SK-N-SH treated with all-trans-retinoic acid at 6 μM for 48 hours (cell line): ENCODE results near the gene FOXQ1.

Experiments used
- ATAC-seq: fragments of 200-7000 bp; cut with Tn5 transposase; 3 replicates; pipeline ENCODE4 v1.9.1; 2020; ENCODE audit warnings: mild to moderate bottlenecking, moderate library complexity
- ARNTL ChIP-seq: fragments of 450-650 bp; formaldehyde crosslinking; IDR thresholded peaks from 2 replicates; pipeline ENCODE4 v1.5.0; 2020; ENCODE audit warnings: low read depth, mild to moderate bottlenecking, moderate library complexity, borderline replicate concordance
- BACH2 ChIP-seq: fragments of 250-450 bp; sonication (Bioruptor Pico); IDR thresholded peaks from 2 replicates; pipeline ENCODE4 v1.9.0; 2021; ENCODE audit warnings: mild to moderate bottlenecking, borderline replicate concordance
- CSDC2 ChIP-seq: fragments of 250-450 bp; sonication (Bioruptor Pico); IDR thresholded peaks from 2 replicates; pipeline ENCODE4 v1.5.0; 2020; ENCODE audit warnings: mild to moderate bottlenecking, moderate library complexity
- ESRRG ChIP-seq: fragments of 250-450 bp; sonication (Bioruptor Pico); IDR thresholded peaks from 2 replicates; pipeline ENCODE4 v1.6.1; 2021; ENCODE audit warnings: mild to moderate bottlenecking
- ISL1 ChIP-seq: fragments of 250-450 bp; sonication (Bioruptor Pico); IDR thresholded peaks from 2 replicates; pipeline ENCODE4 v2.1.2; 2022; ENCODE audit warnings: mild to moderate bottlenecking, moderate library complexity
- OSR1 ChIP-seq: fragments of 250-450 bp; sonication (Bioruptor Pico); IDR thresholded peaks from 2 replicates; pipeline ENCODE4 v1.8.0; 2022; ENCODE audit warnings: moderate library complexity, mild to moderate bottlenecking, inconsistent platforms
- PPARA ChIP-seq: fragments of 250-450 bp; sonication (Bioruptor Pico); IDR thresholded peaks from 2 replicates; pipeline ENCODE4 v1.5.0; 2020; ENCODE audit warnings: mild to moderate bottlenecking, borderline replicate concordance
- RARB ChIP-seq: fragments of 250-450 bp; sonication (Bioruptor Pico); IDR thresholded peaks from 2 replicates; pipeline ENCODE4 v1.8.0; 2021; ENCODE audit warnings: mild to moderate bottlenecking, moderate library complexity
- SNAI2 ChIP-seq: fragments of 250-450 bp; sonication (Bioruptor Pico); IDR thresholded peaks from 2 replicates; pipeline ENCODE4 v1.5.0; 2020; ENCODE audit warnings: mild to moderate bottlenecking, moderate library complexity
- TCF4 ChIP-seq: fragments of 250-450 bp; sonication (Bioruptor Pico); IDR thresholded peaks from 2 replicates; pipeline ENCODE4 v1.8.0; 2021; ENCODE audit warnings: mild to moderate bottlenecking, moderate library complexity, borderline replicate concordance
- TOX ChIP-seq: fragments of 250-450 bp; sonication (Bioruptor Pico); IDR thresholded peaks from 2 replicates; pipeline ENCODE4 v1.8.0; 2021; ENCODE audit warnings: mild to moderate bottlenecking, moderate library complexity, borderline replicate concordance
- ZC3H10 ChIP-seq: fragments of 250-450 bp; sonication (Bioruptor Pico); IDR thresholded peaks from 2 replicates; pipeline ENCODE4 v1.5.1; 2021; ENCODE audit warnings: mild to moderate bottlenecking, moderate library complexity
- ZFP3 ChIP-seq: fragments of 250-450 bp; sonication (Bioruptor Pico); IDR thresholded peaks from 2 replicates; pipeline ENCODE4 v1.5.0; 2020; ENCODE audit warnings: mild to moderate bottlenecking, moderate library complexity
- ZFP30 ChIP-seq: fragments of 450-650 bp; formaldehyde crosslinking; IDR thresholded peaks from 2 replicates; pipeline ENCODE4 v1.5.0; 2022; ENCODE audit warnings: mild to moderate bottlenecking, moderate library complexity
- ZNF565 ChIP-seq: fragments of 450-650 bp; formaldehyde crosslinking; conservative IDR thresholded peaks from 2 replicates; pipeline ENCODE4 v1.5.0; 2020; ENCODE audit warnings: low read depth, mild to moderate bottlenecking, moderate library complexity
- TF ChIP-seq, protein P1 (sequence below): fragments of 250-450 bp; sonication (Bioruptor Pico); IDR thresholded peaks from 2 replicates; pipeline ENCODE4 v1.5.0; 2020; ENCODE audit warnings: mild to moderate bottlenecking, moderate library complexity
- TF ChIP-seq, protein P2 (sequence below): fragments of 250-450 bp; sonication (Bioruptor Pico); IDR thresholded peaks from 2 replicates; pipeline ENCODE4 v1.5.1; 2021; ENCODE audit warnings: mild to moderate bottlenecking, moderate library complexity
- TF ChIP-seq, protein P3 (sequence below): fragments of 250-450 bp; sonication (Bioruptor Pico); IDR thresholded peaks from 2 replicates; pipeline ENCODE4 v1.8.0; 2021; ENCODE audit warnings: low read depth, mild to moderate bottlenecking, moderate library complexity, borderline replicate concordance
- TF ChIP-seq, protein P4 (sequence below): fragments of 250-450 bp; sonication (Bioruptor Pico); IDR thresholded peaks from 2 replicates; pipeline ENCODE4 v1.8.0; 2020; ENCODE audit warnings: mild to moderate bottlenecking, moderate library complexity, borderline replicate concordance
- TF ChIP-seq, protein P5 (sequence below): fragments of 250-450 bp; sonication (Bioruptor Pico); IDR thresholded peaks from 2 replicates; pipeline ENCODE4 v1.5.1; 2020; ENCODE audit warnings: low read depth, mild to moderate bottlenecking, moderate library complexity

The FOXQ1 gene

DNA sequence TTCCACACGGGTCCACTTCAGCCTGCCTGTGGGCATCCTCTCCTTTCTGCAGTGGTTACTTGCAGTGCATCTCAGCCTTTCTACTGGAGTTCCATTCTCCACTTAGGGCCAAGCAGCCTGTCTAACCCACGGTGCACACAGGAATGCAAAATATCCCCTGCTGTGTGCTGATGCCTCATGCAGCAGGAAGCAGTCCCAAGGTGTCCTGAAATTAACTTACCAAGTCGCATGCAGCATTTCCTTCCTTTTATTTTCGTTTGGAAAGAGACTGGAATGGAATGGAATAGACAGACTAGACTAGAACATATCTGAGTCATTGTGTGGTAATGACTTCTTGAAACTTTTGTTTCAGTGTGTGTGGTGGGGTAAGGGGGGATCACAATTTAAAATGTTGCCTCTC is 25.9 kb upstream of the FOXQ1 start:
- ATAC-seq: no peak
- no peak for TF ChIP-seq ZC3H10 (CRISPR knock-in tag)
- TF ChIP-seq, protein P1, sequence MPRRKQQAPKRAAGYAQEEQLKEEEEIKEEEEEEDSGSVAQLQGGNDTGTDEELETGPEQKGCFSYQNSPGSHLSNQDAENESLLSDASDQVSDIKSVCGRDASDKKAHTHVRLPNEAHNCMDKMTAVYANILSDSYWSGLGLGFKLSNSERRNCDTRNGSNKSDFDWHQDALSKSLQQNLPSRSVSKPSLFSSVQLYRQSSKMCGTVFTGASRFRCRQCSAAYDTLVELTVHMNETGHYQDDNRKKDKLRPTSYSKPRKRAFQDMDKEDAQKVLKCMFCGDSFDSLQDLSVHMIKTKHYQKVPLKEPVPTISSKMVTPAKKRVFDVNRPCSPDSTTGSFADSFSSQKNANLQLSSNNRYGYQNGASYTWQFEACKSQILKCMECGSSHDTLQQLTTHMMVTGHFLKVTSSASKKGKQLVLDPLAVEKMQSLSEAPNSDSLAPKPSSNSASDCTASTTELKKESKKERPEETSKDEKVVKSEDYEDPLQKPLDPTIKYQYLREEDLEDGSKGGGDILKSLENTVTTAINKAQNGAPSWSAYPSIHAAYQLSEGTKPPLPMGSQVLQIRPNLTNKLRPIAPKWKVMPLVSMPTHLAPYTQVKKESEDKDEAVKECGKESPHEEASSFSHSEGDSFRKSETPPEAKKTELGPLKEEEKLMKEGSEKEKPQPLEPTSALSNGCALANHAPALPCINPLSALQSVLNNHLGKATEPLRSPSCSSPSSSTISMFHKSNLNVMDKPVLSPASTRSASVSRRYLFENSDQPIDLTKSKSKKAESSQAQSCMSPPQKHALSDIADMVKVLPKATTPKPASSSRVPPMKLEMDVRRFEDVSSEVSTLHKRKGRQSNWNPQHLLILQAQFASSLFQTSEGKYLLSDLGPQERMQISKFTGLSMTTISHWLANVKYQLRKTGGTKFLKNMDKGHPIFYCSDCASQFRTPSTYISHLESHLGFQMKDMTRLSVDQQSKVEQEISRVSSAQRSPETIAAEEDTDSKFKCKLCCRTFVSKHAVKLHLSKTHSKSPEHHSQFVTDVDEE: no peak
- TF ChIP-seq ZFP3: no peak
- TF ChIP-seq, protein P2, sequence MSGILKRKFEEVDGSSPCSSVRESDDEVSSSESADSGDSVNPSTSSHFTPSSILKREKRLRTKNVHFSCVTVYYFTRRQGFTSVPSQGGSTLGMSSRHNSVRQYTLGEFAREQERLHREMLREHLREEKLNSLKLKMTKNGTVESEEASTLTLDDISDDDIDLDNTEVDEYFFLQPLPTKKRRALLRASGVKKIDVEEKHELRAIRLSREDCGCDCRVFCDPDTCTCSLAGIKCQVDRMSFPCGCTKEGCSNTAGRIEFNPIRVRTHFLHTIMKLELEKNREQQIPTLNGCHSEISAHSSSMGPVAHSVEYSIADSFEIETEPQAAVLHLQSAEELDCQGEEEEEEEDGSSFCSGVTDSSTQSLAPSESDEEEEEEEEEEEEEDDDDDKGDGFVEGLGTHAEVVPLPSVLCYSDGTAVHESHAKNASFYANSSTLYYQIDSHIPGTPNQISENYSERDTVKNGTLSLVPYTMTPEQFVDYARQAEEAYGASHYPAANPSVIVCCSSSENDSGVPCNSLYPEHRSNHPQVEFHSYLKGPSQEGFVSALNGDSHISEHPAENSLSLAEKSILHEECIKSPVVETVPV (CRISPR knock-in tag): no peak

DNA sequence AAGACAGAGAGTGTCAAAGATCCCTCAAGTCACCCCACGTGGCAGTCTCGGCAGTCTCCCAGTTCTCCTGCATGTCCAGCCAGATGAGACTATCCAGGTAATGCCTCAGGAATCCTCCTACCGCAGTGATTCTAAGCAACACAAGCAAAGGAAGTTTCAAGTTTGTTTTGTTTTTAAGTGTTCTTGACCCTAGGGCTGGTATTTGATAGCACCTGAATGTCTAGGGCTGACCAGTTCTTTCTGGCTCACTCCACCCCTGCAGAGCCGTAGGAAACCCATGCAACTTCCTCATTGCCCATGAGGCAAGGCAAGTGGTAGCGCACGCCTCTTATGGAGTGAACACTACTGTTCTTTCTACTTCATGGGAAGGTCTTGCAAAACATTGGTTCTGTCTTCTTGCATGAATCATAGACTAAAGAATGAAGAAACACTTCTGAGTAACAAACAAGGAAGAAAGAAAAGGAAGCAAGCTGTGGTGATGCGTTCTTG is 24.8 kb upstream of the FOXQ1 start:
- TF ChIP-seq, protein P3, sequence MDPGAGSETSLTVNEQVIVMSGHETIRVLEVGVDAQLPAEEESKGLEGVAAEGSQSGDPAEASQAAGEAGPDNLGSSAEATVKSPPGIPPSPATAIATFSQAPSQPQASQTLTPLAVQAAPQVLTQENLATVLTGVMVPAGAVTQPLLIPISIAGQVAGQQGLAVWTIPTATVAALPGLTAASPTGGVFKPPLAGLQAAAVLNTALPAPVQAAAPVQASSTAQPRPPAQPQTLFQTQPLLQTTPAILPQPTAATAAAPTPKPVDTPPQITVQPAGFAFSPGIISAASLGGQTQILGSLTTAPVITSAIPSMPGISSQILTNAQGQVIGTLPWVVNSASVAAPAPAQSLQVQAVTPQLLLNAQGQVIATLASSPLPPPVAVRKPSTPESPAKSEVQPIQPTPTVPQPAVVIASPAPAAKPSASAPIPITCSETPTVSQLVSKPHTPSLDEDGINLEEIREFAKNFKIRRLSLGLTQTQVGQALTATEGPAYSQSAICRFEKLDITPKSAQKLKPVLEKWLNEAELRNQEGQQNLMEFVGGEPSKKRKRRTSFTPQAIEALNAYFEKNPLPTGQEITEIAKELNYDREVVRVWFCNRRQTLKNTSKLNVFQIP (CRISPR knock-in tag): no peak
- TF ChIP-seq TCF4 (no peak), SNAI2 (CRISPR knock-in tag) (no peak), ESRRG (CRISPR knock-in tag) (no peak), ISL1 (CRISPR knock-in tag) (no peak), ARNTL (CRISPR knock-in tag) (no peak), RARB (CRISPR knock-in tag) (no peak), ZC3H10 (CRISPR knock-in tag) (no peak)
- TF ChIP-seq, all 23 proteins: peak for 0

DNA sequence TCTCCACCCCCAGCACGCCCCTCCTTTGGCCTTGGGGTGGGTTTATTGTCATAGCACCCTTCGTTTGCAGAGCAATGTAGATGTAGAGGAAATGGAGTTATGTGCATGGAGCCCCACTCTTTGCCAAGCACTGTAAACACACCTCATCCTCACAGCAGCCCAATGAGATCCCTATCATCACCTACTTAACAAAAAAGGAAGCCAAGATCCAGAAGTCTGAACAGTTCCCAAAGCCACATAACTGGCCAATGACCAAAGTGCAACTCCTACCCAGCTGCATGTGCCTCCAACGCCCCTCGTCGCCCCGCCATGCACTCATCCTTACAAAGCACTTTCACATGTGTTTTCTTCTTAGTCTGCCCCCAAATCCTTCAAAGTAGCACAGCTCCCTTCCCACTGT is 21.8 kb upstream of the FOXQ1 start:
- ATAC-seq: no peak
- TF ChIP-seq TOX (CRISPR knock-in tag): no peak
- no peak for TF ChIP-seq PPARA (CRISPR knock-in tag)
- TF ChIP-seq BACH2: no peak
- TF ChIP-seq, protein P3 (CRISPR knock-in tag): no peak
- TF ChIP-seq CSDC2 (CRISPR knock-in tag): no peak

More for the DNA sequence above, 24.8 kb upstream of the FOXQ1 start:
- ATAC-seq: no peak

DNA sequence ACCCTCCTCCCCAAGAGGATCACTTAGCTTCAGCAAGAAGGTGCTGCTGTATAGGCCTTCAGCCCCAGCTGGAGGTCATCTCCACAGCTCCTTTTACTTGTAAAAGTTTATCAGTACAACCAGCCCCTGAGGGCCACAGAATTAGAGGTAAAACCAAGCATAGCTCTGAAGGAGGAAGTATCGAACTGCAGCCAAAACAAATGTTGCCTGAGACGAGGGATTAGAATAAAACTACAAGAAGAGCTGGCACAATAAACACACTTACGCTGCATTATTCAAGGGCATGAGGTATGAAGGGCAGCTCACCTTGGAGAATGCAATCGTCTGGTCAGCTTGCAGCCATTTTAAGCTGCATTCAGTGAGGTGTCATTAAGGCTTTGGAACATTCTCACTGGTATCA is 21.1 kb upstream of the FOXQ1 start:
- no peak for ATAC-seq
- TF ChIP-seq ZNF565 (CRISPR knock-in tag) (no peak), RARB (CRISPR knock-in tag) (no peak), TOX (CRISPR knock-in tag) (no peak), PPARA (CRISPR knock-in tag) (no peak), SNAI2 (CRISPR knock-in tag) (no peak), ZFP30 (CRISPR knock-in tag) (no peak), ARNTL (CRISPR knock-in tag) (no peak), BACH2 (no peak), ISL1 (CRISPR knock-in tag) (no peak), TCF4 (no peak), ZC3H10 (CRISPR knock-in tag) (no peak), OSR1 (CRISPR knock-in tag) (no peak), ZFP3 (no peak)
- TF ChIP-seq, protein P4, sequence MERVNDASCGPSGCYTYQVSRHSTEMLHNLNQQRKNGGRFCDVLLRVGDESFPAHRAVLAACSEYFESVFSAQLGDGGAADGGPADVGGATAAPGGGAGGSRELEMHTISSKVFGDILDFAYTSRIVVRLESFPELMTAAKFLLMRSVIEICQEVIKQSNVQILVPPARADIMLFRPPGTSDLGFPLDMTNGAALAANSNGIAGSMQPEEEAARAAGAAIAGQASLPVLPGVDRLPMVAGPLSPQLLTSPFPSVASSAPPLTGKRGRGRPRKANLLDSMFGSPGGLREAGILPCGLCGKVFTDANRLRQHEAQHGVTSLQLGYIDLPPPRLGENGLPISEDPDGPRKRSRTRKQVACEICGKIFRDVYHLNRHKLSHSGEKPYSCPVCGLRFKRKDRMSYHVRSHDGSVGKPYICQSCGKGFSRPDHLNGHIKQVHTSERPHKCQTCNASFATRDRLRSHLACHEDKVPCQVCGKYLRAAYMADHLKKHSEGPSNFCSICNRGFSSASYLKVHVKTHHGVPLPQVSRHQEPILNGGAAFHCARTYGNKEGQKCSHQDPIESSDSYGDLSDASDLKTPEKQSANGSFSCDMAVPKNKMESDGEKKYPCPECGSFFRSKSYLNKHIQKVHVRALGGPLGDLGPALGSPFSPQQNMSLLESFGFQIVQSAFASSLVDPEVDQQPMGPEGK: no peak
- TF ChIP-seq, protein P5, sequence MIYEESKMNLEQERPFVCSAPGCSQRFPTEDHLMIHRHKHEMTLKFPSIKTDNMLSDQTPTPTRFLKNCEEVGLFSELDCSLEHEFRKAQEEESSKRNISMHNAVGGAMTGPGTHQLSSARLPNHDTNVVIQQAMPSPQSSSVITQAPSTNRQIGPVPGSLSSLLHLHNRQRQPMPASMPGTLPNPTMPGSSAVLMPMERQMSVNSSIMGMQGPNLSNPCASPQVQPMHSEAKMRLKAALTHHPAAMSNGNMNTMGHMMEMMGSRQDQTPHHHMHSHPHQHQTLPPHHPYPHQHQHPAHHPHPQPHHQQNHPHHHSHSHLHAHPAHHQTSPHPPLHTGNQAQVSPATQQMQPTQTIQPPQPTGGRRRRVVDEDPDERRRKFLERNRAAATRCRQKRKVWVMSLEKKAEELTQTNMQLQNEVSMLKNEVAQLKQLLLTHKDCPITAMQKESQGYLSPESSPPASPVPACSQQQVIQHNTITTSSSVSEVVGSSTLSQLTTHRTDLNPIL: no peak
